Neural progenitor cell (in vitro differentiated cells): ENCODE measurements around the gene SKIL.

ENCODE experiments used
- CTCF ChIP-seq: fragments of 200-600 bp; sonication (generic); IDR thresholded peaks from 2 replicates; pipeline ENCODE4 v1.5.1; 2017; ENCODE audit warnings: antibody characterized with exemption, mild to moderate bottlenecking
- EZH2 ChIP-seq: fragments of 200-600 bp; sonication (generic); IDR thresholded peaks from 2 replicates; pipeline ENCODE4 v1.6.1; 2017; ENCODE audit warnings: antibody characterized with exemption, mild to moderate bottlenecking, moderate library complexity

GRCh38 chr3:170441412-170441811, 83.9 kb downstream of the SKIL start:
- TF ChIP-seq CTCF, result no peak
- TF ChIP-seq EZH2, result no peak
